RWPE2 (cell line): ENCODE data around the gene DDX54.

ENCODE experiments used
- ATAC-seq: fragments of 200-7000 bp; cut with Tn5 transposase; 3 replicates; pipeline ENCODE4 v1.9.1; 2021; ENCODE audit warnings: low read depth
- DNase-seq: peaks from one replicate; pipeline ENCODE4 v3.0.0-alpha.2; 2020; ENCODE audit warnings: low spot score
- H3K27ac ChIP-seq: fragments of 450-650 bp; 2 replicates; pipeline ENCODE4 v1.5.1; 2017; ENCODE audit warnings: mild to moderate bottlenecking; ENCODE audit not compliant: poor library complexity, severe bottlenecking
- H3K27me3 ChIP-seq: fragments of 250-450 bp; sonication (Bioruptor Pico); 2 replicates; pipeline ENCODE4 v1.5.1; 2021; ENCODE audit warnings: mild to moderate bottlenecking, moderate library complexity; ENCODE audit not compliant: insufficient read depth, poor library complexity, severe bottlenecking
- H3K36me3 ChIP-seq: fragments of 250-450 bp; sonication (Bioruptor Pico); 2 replicates; pipeline ENCODE4 v1.5.1; 2020; ENCODE audit warnings: low read depth, mild to moderate bottlenecking, moderate library complexity
- H3K4me1 ChIP-seq: fragments of 250-450 bp; sonication (Bioruptor Pico); 2 replicates; pipeline ENCODE4 v1.5.1; 2021; ENCODE audit warnings: mild to moderate bottlenecking, moderate library complexity; ENCODE audit not compliant: insufficient read depth, poor library complexity, severe bottlenecking
- H3K4me3 ChIP-seq: fragments of 250-450 bp; sonication (Bioruptor Pico); 2 replicates; pipeline ENCODE4 v1.5.1; 2021; ENCODE audit warnings: mild to moderate bottlenecking, moderate library complexity; ENCODE audit not compliant: severe bottlenecking
- H3K9me3 ChIP-seq: fragments of 250-450 bp; sonication (Bioruptor Pico); 2 replicates; pipeline ENCODE4 v1.5.1; 2021; ENCODE audit warnings: mild to moderate bottlenecking, moderate library complexity; ENCODE audit not compliant: severe bottlenecking
- TF ChIP-seq, protein P1 (sequence below): fragments of 450-650 bp; IDR thresholded peaks from one replicate; pipeline ENCODE4 v1.5.1; 2017; ENCODE audit warnings: mild to moderate bottlenecking, moderate library complexity; ENCODE audit not compliant: poor library complexity, severe bottlenecking

DDX54 gene

DNA sequence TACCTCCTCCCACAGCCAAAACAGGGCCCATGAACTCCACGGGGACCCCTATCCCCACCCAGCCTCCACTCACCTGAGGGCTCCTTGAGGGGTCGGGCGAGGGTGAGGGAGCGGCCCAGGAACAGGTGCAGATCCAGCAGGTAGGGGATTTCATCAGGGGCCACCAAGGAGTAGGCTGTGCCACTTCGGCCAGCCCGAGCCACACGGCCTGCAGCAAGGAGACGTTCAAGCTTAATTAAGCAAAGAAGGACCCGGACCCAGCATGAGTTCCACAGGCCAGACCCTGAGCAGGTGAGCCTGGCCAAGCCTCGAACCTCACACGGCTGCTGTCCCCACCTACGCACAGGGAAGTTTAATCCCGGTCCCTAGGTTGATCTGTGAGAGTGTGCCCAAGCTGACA, 15.6 kb downstream of the DDX54 start:
- peaks cover 93% of the 10 kb centered on the region for H3K36me3 ChIP-seq
- ATAC-seq: no peak

DNA sequence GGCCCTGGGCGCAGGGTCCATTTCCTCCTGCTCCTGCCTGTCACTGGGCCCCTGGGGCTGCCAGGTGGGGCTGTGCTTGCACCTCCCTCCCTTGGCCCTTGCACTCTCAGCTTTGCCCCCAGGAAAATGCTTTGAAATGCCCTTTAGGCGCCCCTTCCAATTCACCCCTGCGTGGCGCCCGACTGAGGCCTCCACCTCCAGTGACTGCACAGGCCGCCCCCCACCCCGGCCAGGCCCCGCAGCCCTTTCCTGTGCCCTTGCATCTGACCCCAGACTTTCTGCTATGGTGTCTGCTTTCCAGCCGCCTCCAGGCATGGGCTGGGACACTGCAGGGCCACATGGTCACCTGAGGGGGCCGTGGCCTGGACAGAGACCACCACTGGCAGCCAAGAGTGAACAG, 17.4 kb downstream of the DDX54 start:
- peaks cover 90% of the 10 kb centered on the region for H3K36me3 ChIP-seq

More for the DNA sequence above, 15.6 kb downstream of the DDX54 start:
- TF ChIP-seq, protein P1, sequence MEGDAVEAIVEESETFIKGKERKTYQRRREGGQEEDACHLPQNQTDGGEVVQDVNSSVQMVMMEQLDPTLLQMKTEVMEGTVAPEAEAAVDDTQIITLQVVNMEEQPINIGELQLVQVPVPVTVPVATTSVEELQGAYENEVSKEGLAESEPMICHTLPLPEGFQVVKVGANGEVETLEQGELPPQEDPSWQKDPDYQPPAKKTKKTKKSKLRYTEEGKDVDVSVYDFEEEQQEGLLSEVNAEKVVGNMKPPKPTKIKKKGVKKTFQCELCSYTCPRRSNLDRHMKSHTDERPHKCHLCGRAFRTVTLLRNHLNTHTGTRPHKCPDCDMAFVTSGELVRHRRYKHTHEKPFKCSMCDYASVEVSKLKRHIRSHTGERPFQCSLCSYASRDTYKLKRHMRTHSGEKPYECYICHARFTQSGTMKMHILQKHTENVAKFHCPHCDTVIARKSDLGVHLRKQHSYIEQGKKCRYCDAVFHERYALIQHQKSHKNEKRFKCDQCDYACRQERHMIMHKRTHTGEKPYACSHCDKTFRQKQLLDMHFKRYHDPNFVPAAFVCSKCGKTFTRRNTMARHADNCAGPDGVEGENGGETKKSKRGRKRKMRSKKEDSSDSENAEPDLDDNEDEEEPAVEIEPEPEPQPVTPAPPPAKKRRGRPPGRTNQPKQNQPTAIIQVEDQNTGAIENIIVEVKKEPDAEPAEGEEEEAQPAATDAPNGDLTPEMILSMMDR: no peak
- no peaks in the 10 kb centered on the region for H3K9me3 ChIP-seq
- H3K27ac ChIP-seq: no peak overlapping the region
- DNase-seq: no peak
- H3K4me3 ChIP-seq: no peak overlapping the region
- H3K4me1 ChIP-seq: no peaks in the 10 kb centered on the region
- no peaks in the 10 kb centered on the region for H3K27me3 ChIP-seq

DNA sequence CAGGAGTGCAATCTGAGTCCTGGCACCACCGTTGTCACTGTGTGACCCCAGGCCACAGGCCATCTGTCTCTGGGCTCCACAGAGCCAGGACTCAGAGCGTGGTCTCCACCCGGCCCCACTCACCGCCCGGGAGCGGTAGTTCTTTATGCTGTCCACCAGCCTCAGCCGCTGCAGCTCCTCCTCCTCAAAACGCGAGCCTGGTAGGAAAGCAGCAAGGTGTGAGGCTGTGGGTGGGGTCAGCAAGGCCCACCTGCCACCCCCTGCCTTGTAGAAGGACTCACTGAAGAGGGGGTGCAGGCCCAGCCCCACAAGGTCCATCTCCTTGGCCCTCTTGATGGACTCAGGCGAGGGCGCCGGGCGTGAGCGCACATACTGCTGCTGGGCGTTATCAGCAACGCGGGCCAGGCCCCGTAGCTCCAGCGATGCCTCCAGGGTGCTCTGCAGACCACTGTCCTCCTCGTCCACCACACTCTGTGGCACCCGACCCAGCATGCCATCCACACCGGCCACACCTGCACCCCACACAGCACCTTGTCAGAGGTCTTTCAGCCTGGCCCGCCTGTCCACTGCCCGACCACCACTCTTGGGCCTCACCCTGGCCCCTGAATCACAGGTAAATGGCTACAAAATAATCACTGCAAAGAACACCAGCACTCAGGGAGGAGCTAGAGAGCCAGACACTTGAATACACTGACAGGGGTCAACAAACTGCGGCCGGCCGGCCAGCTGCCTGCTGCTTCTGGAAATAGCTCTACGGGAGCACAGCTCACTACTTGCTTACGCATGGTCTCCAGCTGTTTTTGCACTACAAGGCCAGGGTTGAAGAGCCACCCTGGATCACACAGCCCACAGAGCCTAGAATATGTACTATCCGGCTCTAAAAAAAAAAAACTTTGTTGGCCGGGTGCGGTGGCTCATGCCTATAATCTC, 19.5 kb downstream of the DDX54 start:
- TF ChIP-seq, protein P1: no peak
- peaks cover 73% of the 10 kb centered on the region for H3K36me3 ChIP-seq
- DNase-seq (no peak), ATAC-seq (no peak)
- H3K4me3 ChIP-seq: no peak overlapping the region
- no peak overlapping the region for H3K27ac ChIP-seq
- no peaks in the 10 kb centered on the region for H3K4me1 ChIP-seq
- no peaks in the 10 kb centered on the region for H3K9me3 ChIP-seq
- H3K27me3 ChIP-seq: no peaks in the 10 kb centered on the region

More for the DNA sequence above, 17.4 kb downstream of the DDX54 start:
- no peaks in the 10 kb centered on the region for H3K4me1 ChIP-seq
- TF ChIP-seq, protein P1: no peak
- no peak overlapping the region for H3K4me3 ChIP-seq
- DNase-seq (no peak), ATAC-seq (no peak)
- no peak overlapping the region for H3K27ac ChIP-seq
- H3K9me3 ChIP-seq: no peaks in the 10 kb centered on the region
- no peaks in the 10 kb centered on the region for H3K27me3 ChIP-seq

DNA sequence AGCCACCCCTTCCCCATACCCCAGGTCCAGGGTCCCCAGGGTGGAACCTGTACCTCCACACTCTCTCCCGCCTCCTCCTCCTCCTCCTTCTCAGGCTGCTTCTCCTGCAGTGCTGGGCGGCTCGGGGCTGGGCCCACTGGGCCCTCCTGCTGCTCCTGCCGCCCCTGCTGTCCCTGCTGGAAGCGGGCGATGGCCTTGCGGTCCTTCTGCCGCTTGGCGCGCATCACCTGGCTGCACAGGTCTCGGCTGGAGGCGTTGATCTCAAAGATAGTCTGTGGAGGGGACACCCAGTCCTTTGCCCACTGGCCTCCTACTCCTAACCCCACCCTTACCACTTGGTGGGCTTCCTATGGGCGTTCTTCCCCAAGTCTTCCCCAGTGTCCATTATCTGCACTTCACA, 21.3 kb downstream of the DDX54 start:
- H3K4me3 ChIP-seq: no peak overlapping the region
- H3K27ac ChIP-seq: no peak overlapping the region
- H3K4me1 ChIP-seq: no peaks in the 10 kb centered on the region
- DNase-seq (no peak), ATAC-seq (no peak)
- no peaks in the 10 kb centered on the region for H3K27me3 ChIP-seq
- H3K36me3 ChIP-seq: peaks cover 71% of the 10 kb centered on the region
- no peaks in the 10 kb centered on the region for H3K9me3 ChIP-seq
- TF ChIP-seq, protein P1: no peak

DNA sequence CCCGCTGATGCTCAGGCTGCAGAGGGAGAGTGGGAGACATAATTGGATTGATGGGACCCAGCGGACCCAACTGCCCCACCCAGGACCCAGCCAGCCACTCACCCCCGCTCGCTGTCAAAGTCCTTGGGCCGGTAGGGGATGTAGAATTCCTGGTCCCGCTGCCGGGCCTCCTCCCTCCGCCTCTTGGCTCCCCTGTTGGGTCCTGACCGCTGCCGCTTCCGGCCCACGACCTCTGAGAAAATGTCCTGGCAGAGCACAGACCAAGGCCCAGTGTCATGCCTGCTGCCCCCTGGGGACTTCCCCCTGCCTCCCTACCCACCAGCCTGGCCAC, 22.3 kb downstream of the DDX54 start:
- peaks cover 72% of the 10 kb centered on the region for H3K36me3 ChIP-seq
- H3K27ac ChIP-seq: no peak overlapping the region
- H3K4me3 ChIP-seq: no peak overlapping the region
- no peaks in the 10 kb centered on the region for H3K9me3 ChIP-seq
- TF ChIP-seq, protein P1: no peak
- DNase-seq (no peak), ATAC-seq (no peak)
- H3K27me3 ChIP-seq: no peaks in the 10 kb centered on the region
- H3K4me1 ChIP-seq: no peaks in the 10 kb centered on the region
